HCT116 (cell line): ENCODE measurements around the gene CHTF8. TPM values are rescaled to one million over a fixed set of nuclear protein-coding genes. Genes with fewer than 3 reads are reported as not detected.

ENCODE experiments used
- ATAC-seq: fragments of 200-7000 bp; cut with Tn5 transposase; 2 replicates; pipeline ENCODE4 v1.9.1; 2020; ENCODE audit warnings: mild to moderate bottlenecking, moderate library complexity
- BruUV-seq: library from RNA; stranded (reverse); fragments of 400-500 nt; replicated peaks from 2 replicates; lab custom pipeline; 2021; lab: Mats Ljungman, UMichigan
- CTCF ChIA-PET: fragments of 300-600 bp; sonication (Branson Sonifier 250); formaldehyde crosslinking; loops from one replicate; lab custom pipeline; 2021; ENCODE audit warnings: antibody characterized with exemption; lab: Charles Lee
- POLR2A ChIA-PET: fragments of 300-600, 350-600 bp; sonication (Branson Sonifier 250); formaldehyde crosslinking; loops from one replicate; lab custom pipeline; 2021; ENCODE audit warnings: antibody characterized with exemption; lab: Charles Lee
- RAD21 ChIA-PET, 2 experiments: fragments of 300-600 bp; sonication (Branson Sonifier 250); formaldehyde crosslinking; loops; one replicate each; lab custom pipeline; 2023; ENCODE audit warnings: low total read pairs in 2 of 2; ENCODE audit not compliant: uncharacterized antibody in 2 of 2, unreplicated experiment in 2 of 2, low non-redundant PET in 1 of 2; lab: Charles Lee
- DNase-seq: peaks from one replicate; pipeline ENCODE4 v3.0.0-alpha.2; 2010; ENCODE audit warnings: low read depth, low spot score
- H2AFZ ChIP-seq: fragments of 200-600 bp; shearing (Covaris generic), sonication (generic); 2 replicates; pipeline ENCODE4 v1.6.1; 2017; ENCODE audit warnings: low read depth, mixed run types, mixed read lengths, antibody characterized with exemption, low read length; ENCODE audit not compliant: poor library complexity, severe bottlenecking
- H3K27ac ChIP-seq: 2 replicates; pipeline ENCODE4 v1.5.1; 2012; ENCODE audit warnings: low read depth, low read length
- H3K27me3 ChIP-seq: fragments of 200-600 bp; sonication (generic); 2 replicates; pipeline ENCODE4 v1.6.1; 2016; ENCODE audit warnings: mixed run types, low read length, mixed read lengths; ENCODE audit not compliant: insufficient read depth
- H3K36me3 ChIP-seq, 2 experiments: fragments of 200-500 bp in 1 of 2; fragments of 200-600 bp in 1 of 2; sonication (Bioruptor generic) in 1 of 2; sonication (generic) in 1 of 2; 2 replicates each; pipeline versions ENCODE4 v1.5.1 to v1.6.1; 2014 to 2016; ENCODE audit warnings: low read length in 2 of 2, inconsistent platforms in 1 of 2, mixed read lengths in 1 of 2, mixed run types in 1 of 2; ENCODE audit not compliant: insufficient read depth in 2 of 2, control insufficient read depth in 1 of 2
- H3K4me1 ChIP-seq, 2 experiments: fragments of 200-600 bp in 1 of 2; sonication (generic) in 1 of 2; 2 replicates each; pipeline versions ENCODE4 v1.5.1 to v1.6.1; 2012 to 2017; ENCODE audit warnings: low read length in 2 of 2, inconsistent platforms in 1 of 2, mild to moderate bottlenecking in 1 of 2, mixed read lengths in 1 of 2, mixed run types in 1 of 2, moderate library complexity in 1 of 2; ENCODE audit not compliant: insufficient read depth in 2 of 2, control insufficient read depth in 1 of 2
- H3K4me2 ChIP-seq: fragments of 200-600 bp; sonication (generic); 2 replicates; pipeline ENCODE4 v1.6.1; 2017; ENCODE audit warnings: mixed run types, low read length, mixed read lengths
- H3K4me3 ChIP-seq, 2 experiments: fragments of 200-600 bp in 1 of 2; sonication (generic) in 1 of 2; replicated peaks in 1 of 2; 2 replicates each; pipeline ENCODE4 v1.5.1; 2011 to 2016; ENCODE audit warnings: low read length in 2 of 2, control low read depth in 1 of 2, low read depth in 1 of 2, mild to moderate bottlenecking in 1 of 2, mixed read lengths in 1 of 2, mixed run types in 1 of 2
- H3K79me2 ChIP-seq: fragments of 200-600 bp; sonication (generic); 2 replicates; pipeline ENCODE4 v1.6.1; 2017; ENCODE audit warnings: mild to moderate bottlenecking, mixed run types, low read length, moderate library complexity, mixed read lengths; ENCODE audit not compliant: insufficient read depth
- H3K9ac ChIP-seq: fragments of 200-600 bp; sonication (generic); 2 replicates; pipeline ENCODE4 v1.6.1; 2016; ENCODE audit warnings: low read length, mixed read lengths
- H3K9me2 ChIP-seq: fragments of 200-600 bp; sonication (generic), shearing (Covaris generic); 2 replicates; pipeline ENCODE4 v1.6.1; 2017; ENCODE audit warnings: mixed run types, mild to moderate bottlenecking, moderate library complexity; ENCODE audit not compliant: insufficient read depth
- H3K9me3 ChIP-seq, 2 experiments: fragments of 200-500 bp in 1 of 2; fragments of 200-600 bp in 1 of 2; sonication (Bioruptor generic) in 1 of 2; sonication (generic) in 1 of 2; 2 replicates each; pipeline ENCODE4 v1.6.1; 2014 to 2017; ENCODE audit warnings: low read length in 2 of 2, mixed read lengths in 2 of 2, inconsistent platforms in 1 of 2, low read depth in 1 of 2, mild to moderate bottlenecking in 1 of 2, mixed run types in 1 of 2, moderate library complexity in 1 of 2; ENCODE audit not compliant: control insufficient read depth in 1 of 2, insufficient read depth in 1 of 2
- H4K20me1 ChIP-seq: fragments of 200-600 bp; sonication (generic), shearing (Covaris generic); 2 replicates; pipeline ENCODE4 v1.6.1; 2017; ENCODE audit warnings: mixed run types, mild to moderate bottlenecking, moderate library complexity; ENCODE audit not compliant: insufficient read depth
- ATF3 ChIP-seq: IDR thresholded peaks from 2 replicates; pipeline ENCODE4 v1.6.1; 2012
- CBX3 ChIP-seq: IDR thresholded peaks from 2 replicates; pipeline ENCODE4 v1.6.1; 2012; ENCODE audit warnings: low read depth
- CEBPB ChIP-seq: IDR thresholded peaks from 2 replicates; pipeline ENCODE4 v1.6.1; 2012; ENCODE audit warnings: low read depth
- EZH2 ChIP-seq: fragments of 200-600 bp; sonication (generic); IDR thresholded peaks from 2 replicates; pipeline ENCODE4 v1.6.1; 2017; ENCODE audit warnings: antibody characterized with exemption, mixed run types
- EZH2phosphoT487 ChIP-seq: fragments of 200-600 bp; IDR thresholded peaks from 2 replicates; pipeline ENCODE4 v1.6.1; 2018; ENCODE audit warnings: antibody characterized with exemption, borderline replicate concordance
- FOSL1 ChIP-seq: IDR thresholded peaks from 2 replicates; pipeline ENCODE4 v1.6.1; 2012; ENCODE audit warnings: low read depth
- JUND ChIP-seq: IDR thresholded peaks from 2 replicates; pipeline ENCODE4 v1.6.1; 2012
- POLR2A ChIP-seq: IDR thresholded peaks from 2 replicates; pipeline ENCODE4 v1.7.0; 2011; ENCODE audit warnings: borderline replicate concordance; ENCODE audit not compliant: insufficient read depth, insufficient read length; ENCODE audit errors: extremely low read depth
- POLR2AphosphoS5 ChIP-seq: IDR thresholded peaks from 2 replicates; pipeline ENCODE4 v1.6.1; 2011; ENCODE audit warnings: mild to moderate bottlenecking, low read depth, low read length, moderate library complexity
- RAD21 ChIP-seq: IDR thresholded peaks from 2 replicates; pipeline ENCODE4 v1.6.1; 2012; ENCODE audit warnings: low read depth, mild to moderate bottlenecking
- REST ChIP-seq: IDR thresholded peaks from 2 replicates; pipeline ENCODE4 v1.6.1; 2012; ENCODE audit warnings: low read depth
- SIN3A ChIP-seq: IDR thresholded peaks from 2 replicates; pipeline ENCODE4 v1.6.1; 2012; ENCODE audit warnings: low read depth
- SP1 ChIP-seq: IDR thresholded peaks from 2 replicates; pipeline ENCODE4 v1.6.1; 2012; ENCODE audit warnings: low read depth
- TCF7L2 ChIP-seq: IDR thresholded peaks from 2 replicates; pipeline ENCODE4 v1.7.0; 2011; ENCODE audit warnings: borderline replicate concordance, inconsistent platforms; ENCODE audit not compliant: insufficient read depth, insufficient read length; ENCODE audit errors: extremely low read depth
- YY1 ChIP-seq: IDR thresholded peaks from 2 replicates; pipeline ENCODE4 v1.6.1; 2011; ENCODE audit warnings: low read length, low read depth, moderate library complexity, mild to moderate bottlenecking; ENCODE audit not compliant: insufficient replicate concordance; ENCODE audit errors: extremely low read depth
- ZBTB33 ChIP-seq: IDR thresholded peaks from 2 replicates; pipeline ENCODE4 v1.6.1; 2011; ENCODE audit warnings: mild to moderate bottlenecking, low read length, moderate library complexity; ENCODE audit not compliant: insufficient replicate concordance; ENCODE audit errors: extremely low read depth
- ZFX ChIP-seq: fragments of 450-650 bp; IDR thresholded peaks from 2 replicates; pipeline ENCODE4 v1.6.1; 2017
- ZNF274 ChIP-seq: fragments of 200-500 bp; sonication (Bioruptor generic); IDR thresholded peaks from 2 replicates; pipeline ENCODE4 v1.6.1; 2014; ENCODE audit warnings: mild to moderate bottlenecking, low read depth, low read length, inconsistent platforms
- intact Hi-C: fragments of 100-400 bp; cut with micrococcal nuclease; formaldehyde crosslinking; loops from 2 replicates; pipeline ENCODE4 v1.10.0; 2022
- total RNA-seq: library from RNA; stranded (reverse); gene quantifications from one replicate; pipeline ENCODE4 v1.2.1, GENCODE V29; 2021; ENCODE audit not compliant: unreplicated experiment

The CHTF8 gene
- total RNA-seq, 1 experiment from 2014 or later = 184 TPM

- ChIA-PET CTCF (interaction anchor here (0.8 kb wide), 1 partner anchor 9 kb away, joined by 3 read pairs; no protein-coding TSS in a partner anchor), RAD21 (no interaction called here), POLR2A (interaction anchor here (1.9 kb wide), 1 partner anchor 21 kb away, joined by 10 read pairs; no protein-coding TSS in a partner anchor)
- BruUV-seq = no TSS peak
- Histone ChIP-seq H3K27ac (no peak overlapping the region), H3K27me3 (no peaks in the 10 kb centered on the region), H3K4me2 (no peak overlapping the region), H3K9me3 (no peaks in the 10 kb centered on the region), H3K36me3 (no peaks in the 10 kb centered on the region), H2AFZ (no peak overlapping the region), H4K20me1 (no peaks in the 10 kb centered on the region), H3K4me1 (peaks cover 9 to 26% of the 10 kb centered on the region in 2 experiments; a peak in 3 of 4 replicates), H3K4me3 (no peak overlapping the region), H3K79me2 (no peaks in the 10 kb centered on the region), H3K9me2 (no peaks in the 10 kb centered on the region), H3K9ac (no peak overlapping the region)
- DNase-seq = no peak
- TF ChIP-seq FOSL1 (no peak), RAD21 (no peak), SIN3A (no peak), POLR2AphosphoS5 (no peak), SP1 (no peak), EZH2 (no peak), YY1 (no peak), ATF3 (no peak), ZNF274 (no peak), CBX3 (no peak), ZFX (no peak), ZBTB33 (no peak), TCF7L2 (no peak), REST (no peak), CEBPB (no peak), JUND (no peak), EZH2phosphoT487 (no peak), POLR2A (no peak)
- intact Hi-C loops = no loop called here
- no peak for ATAC-seq
Measured at GRCh38 chr16:69094501-69094900, 37.9 kb downstream of the CHTF8 start.
